Hematopoietic multipotent progenitor cell treated with erythropoietin and hydrocortisone succinate and interleukin-3 and kit ligand, for 4 days (in vitro differentiated cells): ENCODE measurements around the gene NID2.

ENCODE experiments used
- DNase-seq: peaks from one replicate; pipeline ENCODE4 v3.0.0-alpha.2; 2015

Gene NID2

DNA sequence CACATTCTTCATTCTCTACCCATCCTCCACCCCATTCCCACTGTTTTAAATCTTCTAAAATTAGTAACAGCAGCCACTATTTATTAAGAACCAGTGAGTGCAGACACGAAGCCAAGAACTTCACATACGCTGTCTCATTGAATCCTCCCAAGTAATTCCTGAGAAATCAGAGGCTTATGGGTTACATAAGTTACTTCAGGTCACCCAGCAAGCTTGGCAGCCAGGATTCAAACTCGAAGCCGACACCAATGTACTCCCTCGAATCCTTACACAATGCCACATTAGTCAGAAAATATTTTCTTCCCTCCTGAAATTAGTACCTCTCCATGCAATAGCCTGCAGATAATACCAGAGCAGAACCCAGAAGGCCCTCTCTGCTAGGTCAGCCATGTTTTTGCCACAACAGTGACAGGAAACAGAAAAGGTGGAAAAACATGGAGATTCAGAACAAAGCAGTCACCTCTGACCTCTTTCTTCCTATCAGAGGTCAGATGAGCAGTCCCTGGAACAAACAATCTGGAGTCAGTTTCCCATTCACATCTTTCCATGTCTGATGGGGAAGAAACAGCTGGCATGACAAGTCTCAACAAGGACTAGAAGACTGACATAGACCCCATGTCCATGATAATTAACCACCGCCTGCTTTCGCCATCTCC is 16.4 kb downstream of the NID2 start:
- no peak for DNase-seq

DNA sequence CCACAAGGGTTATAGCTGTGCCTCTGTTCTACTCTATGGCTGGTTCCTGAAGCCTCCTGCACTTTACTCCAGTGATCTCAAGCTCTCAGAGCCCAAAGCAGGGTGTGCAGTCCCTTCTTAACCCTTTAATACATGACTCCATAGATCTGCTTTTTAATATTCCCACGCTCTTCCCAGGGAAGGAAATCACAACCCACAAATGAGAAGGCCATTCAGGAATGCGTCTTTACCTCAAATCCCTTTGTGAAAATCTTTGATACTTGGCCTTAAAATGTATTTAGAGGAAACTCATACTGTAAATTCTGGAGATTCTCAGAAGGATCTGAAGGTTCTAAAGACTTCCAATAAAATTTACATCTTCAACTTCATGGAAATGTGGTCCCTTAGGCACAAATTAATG is 17.0 kb downstream of the NID2 start:
- DNase-seq: no peak

GRCh38 chr14:52051251-52051650 is 17.6 kb downstream of the NID2 start:
- DNase-seq: no peak

- no peak for DNase-seq
Measured at GRCh38 chr14:52049721-52050588, 18.9 kb downstream of the NID2 start.

GRCh38 chr14:52049271-52049670 is 19.6 kb downstream of the NID2 start:
- DNase-seq: no peak

DNA sequence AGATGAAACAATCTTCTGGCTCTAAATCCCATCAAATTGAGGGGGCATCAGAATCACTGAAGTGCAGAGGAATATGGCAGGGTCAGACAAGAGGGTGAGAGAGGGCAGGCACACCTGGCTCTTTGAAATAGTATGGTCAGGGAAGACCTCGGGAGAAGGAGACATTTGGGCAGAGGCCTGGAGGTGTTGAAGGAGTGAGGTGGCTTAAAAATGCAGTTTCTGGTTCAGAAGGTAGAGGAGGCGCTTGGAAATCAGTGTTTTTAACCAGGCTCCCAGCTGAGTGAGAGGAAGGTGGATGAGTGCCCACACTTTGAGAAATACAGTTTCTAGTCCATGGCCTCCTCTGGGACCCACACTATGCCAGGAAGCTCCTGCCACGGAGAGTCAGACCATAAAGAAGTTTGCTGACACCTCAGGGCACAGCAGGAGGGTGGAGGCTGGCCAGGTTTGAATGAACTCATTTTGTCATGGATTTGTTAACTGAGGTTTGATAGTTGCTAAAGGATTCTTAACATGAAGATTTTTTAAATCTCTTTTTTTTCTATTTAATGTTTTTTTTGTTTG is 20.1 kb downstream of the NID2 start:
- no peak for DNase-seq

DNA sequence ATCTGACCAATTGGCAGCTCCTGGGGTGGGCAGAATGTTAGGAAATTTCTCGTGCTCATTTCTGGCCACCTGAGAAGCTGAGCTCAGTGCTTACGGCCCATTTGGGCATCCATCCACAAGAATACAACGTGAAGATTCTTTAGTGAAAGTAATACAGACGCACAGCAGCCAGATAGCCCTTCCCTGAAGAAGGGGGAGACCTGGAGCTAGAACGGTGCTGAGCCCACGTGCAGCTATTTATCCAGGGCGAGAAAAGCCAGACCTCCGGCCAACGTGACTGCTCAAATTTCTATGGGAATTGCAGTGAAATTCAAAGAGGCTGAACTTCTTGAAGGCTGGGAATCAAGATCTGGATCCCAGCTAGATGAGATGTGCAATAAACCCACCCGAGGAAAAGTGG is 20.7 kb downstream of the NID2 start:
- DNase-seq: no peak

DNA sequence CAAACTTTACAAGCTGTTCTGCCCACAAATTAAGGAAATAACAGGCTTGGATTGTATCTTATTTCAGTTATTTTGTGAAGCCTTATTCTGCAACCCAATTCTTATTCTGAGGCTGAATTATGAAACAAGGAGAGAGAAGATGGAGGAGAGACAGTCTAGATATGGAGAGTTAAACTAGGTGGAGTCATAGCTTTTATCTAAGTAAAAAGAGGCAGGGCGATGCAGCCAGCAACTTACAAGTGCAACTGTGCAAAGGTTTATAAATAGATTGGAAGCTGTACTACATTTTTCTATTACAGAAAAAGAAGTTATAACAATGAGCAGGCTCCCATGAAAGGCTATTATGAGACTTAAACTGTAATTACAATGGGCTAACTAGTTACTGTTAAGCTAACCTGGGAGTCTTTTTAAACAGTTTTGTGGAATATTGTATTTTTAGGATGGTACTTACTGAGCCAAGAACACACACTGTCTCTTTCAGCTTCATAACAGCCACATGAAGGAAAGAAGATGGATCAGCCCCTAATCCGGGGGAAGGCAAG is 22.4 kb downstream of the NID2 start:
- DNase-seq: peak; percentile 11

GRCh38 chr14:52044791-52045522 is 23.9 kb downstream of the NID2 start:
- no peak for DNase-seq

GRCh38 chr14:52043690-52044089 is 25.2 kb downstream of the NID2 start:
- peak; percentile 60 for DNase-seq

DNA sequence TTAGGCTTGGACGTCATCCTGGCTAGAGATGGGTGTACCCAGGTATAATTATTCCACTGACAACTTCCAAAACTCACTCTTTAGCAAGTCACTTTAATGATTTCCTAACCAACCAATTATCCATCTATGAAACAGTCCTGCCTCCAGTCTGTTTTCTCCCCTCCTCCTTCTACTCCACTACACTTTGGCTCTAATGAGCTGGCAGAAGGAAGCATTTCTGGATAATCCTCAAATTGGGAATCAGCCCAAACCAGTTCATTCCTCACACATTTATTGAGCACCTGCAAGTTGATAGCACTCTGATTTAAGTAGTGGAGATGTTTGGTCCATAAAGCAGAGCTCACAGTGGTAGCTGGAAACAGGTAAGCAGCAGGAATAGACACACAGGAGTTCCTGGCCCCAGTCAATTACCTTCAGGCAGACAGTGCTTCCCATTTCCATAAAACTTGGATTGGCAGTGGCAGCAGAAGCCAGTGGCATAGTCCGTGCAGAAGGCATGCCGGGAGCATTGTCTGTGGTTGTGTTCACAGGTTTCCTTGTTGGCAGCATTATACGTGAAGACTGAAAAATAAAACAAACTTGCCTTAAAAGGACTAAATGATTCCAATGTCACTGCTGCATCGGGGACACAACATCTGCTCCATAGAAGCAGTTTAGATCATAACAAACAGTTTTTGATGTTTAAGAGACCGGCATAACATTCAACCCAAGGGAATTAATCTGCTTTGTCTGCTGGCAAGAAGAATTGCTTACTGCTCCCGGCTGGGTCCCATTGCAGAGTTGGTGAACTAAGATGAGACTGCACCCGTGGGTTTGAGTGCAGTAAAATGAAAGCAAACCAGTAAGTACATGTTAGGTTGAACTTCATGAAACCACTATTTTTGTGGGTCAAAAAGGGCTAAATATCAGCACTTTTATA is 26.2 kb downstream of the NID2 start:
- no peak for DNase-seq

GRCh38 chr14:52040598-52040997 is 28.3 kb downstream of the NID2 start:
- DNase-seq: no peak

GRCh38 chr14:52039124-52039815 is 29.6 kb downstream of the NID2 start:
- no peak for DNase-seq

- no peak for DNase-seq
Measured at GRCh38 chr14:52033101-52033642, 35.7 kb downstream of the NID2 start.

DNA sequence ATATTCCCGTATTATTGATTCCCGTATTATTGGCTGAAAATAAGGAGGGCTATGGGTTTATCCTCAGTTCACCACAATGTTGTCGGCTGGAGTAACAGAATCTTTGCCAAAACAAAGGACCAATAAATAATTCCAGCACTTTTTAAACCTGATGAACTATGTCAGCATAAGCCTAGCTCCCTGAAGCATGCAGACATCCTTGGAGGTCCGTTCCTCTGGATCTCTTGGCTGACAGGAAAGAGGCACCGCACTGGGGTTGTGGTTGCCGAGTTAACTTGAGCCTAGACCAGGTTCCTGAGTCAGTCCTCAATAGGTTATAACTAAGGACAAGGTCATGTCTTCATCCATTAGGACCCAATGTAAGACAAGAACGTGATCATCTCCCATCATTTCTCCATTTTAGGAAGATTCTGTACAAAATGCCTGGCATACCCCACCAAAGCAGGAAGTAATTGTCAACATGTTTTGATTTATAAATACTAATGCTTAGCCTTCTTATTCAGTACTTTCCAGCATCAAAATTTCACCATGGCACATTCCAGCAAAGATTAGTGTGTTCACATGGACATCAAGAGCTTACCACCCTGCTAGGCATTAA is 36.6 kb downstream of the NID2 start:
- no peak for DNase-seq

GRCh38 chr14:52031781-52032180 is 37.1 kb downstream of the NID2 start:
- no peak for DNase-seq

GRCh38 chr14:52029881-52030280 is 39.0 kb downstream of the NID2 start:
- no peak for DNase-seq

DNA sequence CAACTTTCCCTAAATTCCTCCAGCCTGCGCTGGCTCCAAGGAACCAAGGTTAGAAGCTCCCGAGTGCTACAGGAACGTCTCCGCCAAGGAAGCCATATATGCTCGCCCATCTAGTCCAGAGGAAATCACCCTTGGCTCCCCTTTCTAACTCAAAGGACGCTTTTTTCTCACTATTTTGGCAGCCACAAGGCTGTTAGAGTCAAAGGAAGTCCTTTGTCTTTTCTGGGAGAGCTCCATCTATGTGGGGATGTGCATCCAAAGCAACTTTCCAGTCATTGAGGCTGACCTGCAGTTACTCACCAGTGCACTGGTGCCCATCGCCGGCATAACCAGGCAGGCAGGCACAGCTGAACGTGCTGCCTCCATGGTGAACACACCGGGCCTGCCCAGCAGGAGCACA is 42.0 kb downstream of the NID2 start:
- no peak for DNase-seq

DNA sequence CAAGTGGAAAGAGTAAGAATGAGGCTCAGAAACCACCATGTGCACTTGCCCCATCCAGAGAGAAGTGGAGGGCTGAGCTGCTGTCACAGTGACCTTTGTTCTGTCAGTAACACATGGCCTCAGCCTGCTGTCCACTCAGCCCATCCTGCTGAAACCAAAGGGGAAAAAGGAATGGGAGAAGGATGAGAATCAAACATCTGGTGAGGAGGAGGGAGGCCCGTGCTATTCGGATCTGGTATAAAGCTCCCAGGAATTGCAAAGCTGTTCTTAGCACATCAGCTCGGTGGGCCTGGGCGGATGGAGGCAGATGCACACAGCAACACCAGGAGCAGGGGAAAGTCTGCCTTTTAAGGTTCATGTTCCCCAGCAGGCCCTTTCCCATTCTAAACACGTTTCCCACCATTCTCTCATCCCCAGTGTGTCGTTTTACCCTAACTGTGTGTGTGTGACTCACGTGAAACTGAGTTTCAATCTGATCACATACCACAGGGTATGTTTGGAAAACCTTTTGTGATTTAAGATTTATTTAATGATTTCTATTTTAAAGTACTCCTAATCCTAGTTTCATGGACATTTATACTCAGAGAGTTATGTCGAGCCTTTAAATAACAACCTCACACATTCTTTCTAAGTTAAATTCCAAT is 42.7 kb downstream of the NID2 start:
- DNase-seq: no peak

DNA sequence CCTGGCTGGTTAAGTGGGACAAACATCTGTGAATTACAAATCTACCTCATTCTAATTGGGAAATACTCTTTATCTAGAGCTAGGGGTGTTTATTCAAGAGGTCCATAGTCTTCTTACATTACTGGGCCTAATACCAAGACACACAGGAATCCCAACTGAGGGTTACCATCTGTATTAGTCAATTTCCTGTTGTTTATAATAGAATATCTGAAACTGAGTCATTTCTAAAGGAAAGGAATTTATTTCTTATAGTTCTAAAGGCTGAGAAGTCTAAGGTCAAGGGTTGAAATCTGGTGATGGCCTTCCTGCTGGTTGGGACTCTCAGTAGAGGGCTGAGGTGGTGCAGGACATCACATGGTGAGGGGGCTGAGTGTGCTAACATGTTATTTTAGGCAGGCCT is 43.5 kb downstream of the NID2 start:
- no peak for DNase-seq
